Measurements from ENCODE around the gene IL1B. TPM values are rescaled to one million over a fixed set of nuclear protein-coding genes. Genes with fewer than 3 reads are reported as not detected.

Gene IL1B
- total and polyA plus RNA-seq, 2 donors (not counting 3 experiments of a cell fraction or from before 2014, with no cell fraction given) = 0.25 TPM; not detected in 1

DNA sequence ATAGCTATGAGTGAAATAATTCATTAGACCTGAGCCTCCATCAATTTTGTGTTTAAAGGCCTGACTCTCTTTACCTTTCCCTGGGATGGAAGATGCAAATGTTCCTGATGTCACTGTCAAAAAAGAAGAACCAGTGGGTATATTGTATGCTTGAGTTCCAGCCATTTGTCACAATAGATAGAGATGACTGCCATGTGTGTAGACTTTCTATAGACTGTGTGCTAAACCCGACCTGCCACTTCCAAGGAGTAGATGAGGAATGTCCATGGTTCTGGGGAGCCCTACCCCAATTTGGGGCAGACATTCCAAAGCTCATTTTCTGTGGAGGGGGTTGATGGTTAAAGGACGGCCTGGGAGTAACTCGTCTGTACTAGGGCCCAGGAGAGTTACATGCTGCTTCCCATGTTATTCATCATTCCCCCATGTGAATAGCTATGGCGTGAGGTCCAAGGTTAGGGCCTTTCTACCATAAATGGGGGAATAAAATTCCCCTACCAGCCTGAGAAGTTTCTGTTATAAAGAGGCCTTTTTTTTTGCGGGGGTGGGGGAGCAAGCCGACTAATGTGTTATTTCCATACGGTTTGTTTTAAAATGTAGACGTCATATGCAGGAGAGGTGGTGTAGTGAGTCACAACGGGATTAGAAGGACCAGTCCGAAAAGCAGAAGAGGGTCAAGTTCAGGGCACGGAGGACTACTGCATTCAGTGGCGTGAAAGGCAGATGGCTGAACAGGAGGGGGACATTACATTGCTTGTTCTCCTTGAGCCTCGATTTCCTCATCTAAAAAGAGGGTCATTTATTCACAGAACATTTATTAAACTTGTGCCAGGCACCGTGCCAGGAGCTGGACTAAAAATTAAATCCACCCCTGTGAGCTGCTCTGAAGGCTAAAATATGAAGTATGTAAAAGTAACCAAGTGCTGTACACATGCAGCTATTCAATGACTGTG lies 24.0 kb downstream of the IL1B start:
- dilution Hi-C loops (cut with MboI; ENCODE audit: extremely low pct_ligation_motif_present, low sequenced_read_pairs) = no loop called here
- ChIA-PET POLR2A (interaction anchor here (0.6 kb wide), 2 partner anchors 9 to 50 kb away, joined by 4 to 5 read pairs; no protein-coding TSS in a partner anchor), CTCF (interaction anchor here (0.6 to 3.2 kb wide), 14 partner anchors 17 to 150 kb away, joined by 3 to 25 read pairs (median 3); partner anchors contain the start of genes IL1A and IL1B)
- Histone ChIP-seq H3K36me3 (ENCODE audit: control insufficient read depth in 2 of 2, extremely low read depth in 1 of 2, insufficient read depth in 2 of 2, low read length in 2 of 2) (no peaks in the 10 kb centered on the region), H3K79me2 (ENCODE audit: control insufficient read depth, insufficient read depth, low read length) (no peaks in the 10 kb centered on the region), H3K4me1 (ENCODE audit: control insufficient read depth, extremely low read depth, insufficient read depth, low read length) (peaks cover 27% of the 10 kb centered on the region), H3K27me3 (ENCODE audit: control insufficient read depth in 2 of 2, insufficient read depth in 2 of 2, low read length in 2 of 2) (no peaks in the 10 kb centered on the region), H3K27ac (ENCODE audit: insufficient read depth, low read depth, low read length) (peak overlapping the region; percentile 97), H3K9me3 (replicated peaks; ENCODE audit: control insufficient read depth, insufficient read depth, low read length) (no peaks in the 10 kb centered on the region), H4K20me1 (replicated peaks; ENCODE audit: control insufficient read depth, extremely low read depth, insufficient read depth, low read length) (no peaks in the 10 kb centered on the region), H3K9me1 (replicated peaks; ENCODE audit: control insufficient read depth, extremely low read depth, insufficient read depth, low read length) (no peaks in the 10 kb centered on the region), H3K9ac (replicated peaks; ENCODE audit: extremely low read depth, insufficient read depth, low read length) (peak overlapping the region; percentile 66), H3K4me2 (ENCODE audit: insufficient read depth, low read length) (peak overlapping the region; percentile 57), H3K4me3 (replicated peaks in 1 of 3; ENCODE audit: insufficient read depth in 1 of 3, low read depth in 1 of 3, low read length in 3 of 3) (no peak overlapping the region), H2AFZ (ENCODE audit: low read depth, low read length) (no peak overlapping the region)
- peak; percentile 80 for FAIRE-seq
- TF ChIP-seq GATA2 (IDR thresholded peaks at IDR 0.05; ENCODE audit: insufficient read depth, insufficient read length, low read depth, low read length) = no peak
- TF ChIP-seq JUN (IDR thresholded peaks at IDR 0.05; ENCODE audit: borderline replicate concordance, insufficient read depth, insufficient read length, low read depth) = peak; percentile 47
- BruUV-seq (replicated peaks) = TSS peak; percentile 97
- DNase-seq (ENCODE audit: low read depth, low spot score) = peak; percentile 66
- intact Hi-C loops (cut with micrococcal nuclease) = loop anchor here (1.0 to 5.0 kb wide), 11 partner anchors 18 to 186 kb away; partner anchors contain the start of gene CKAP2L

DNA sequence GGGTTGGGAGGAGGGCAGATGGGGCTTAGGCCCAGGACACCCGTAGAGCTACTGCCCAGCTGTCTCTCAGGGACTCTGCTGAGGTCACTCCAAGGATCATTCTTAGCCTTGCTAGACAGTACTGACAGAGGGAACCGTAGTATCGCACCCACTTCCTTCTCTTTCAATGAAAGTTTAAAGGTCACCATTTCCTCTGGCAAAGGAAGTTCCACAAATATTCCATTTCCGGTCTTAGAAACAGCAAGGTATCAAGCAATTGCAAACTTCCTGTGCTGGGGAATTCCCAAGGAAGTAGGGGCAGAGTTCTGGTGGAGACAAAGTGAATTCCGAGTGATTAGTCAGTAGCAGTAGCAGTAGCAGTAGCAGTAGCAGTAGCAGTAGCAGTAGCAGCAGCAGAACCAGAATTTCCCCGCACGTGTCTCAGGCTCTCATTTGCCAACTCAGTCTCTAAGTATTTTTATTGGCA lies 24.7 kb downstream of the IL1B start:
- Histone ChIP-seq H3K4me1 (ENCODE audit: control insufficient read depth, extremely low read depth, insufficient read depth, low read length) (peaks cover 27% of the 10 kb centered on the region), H3K79me2 (ENCODE audit: control insufficient read depth, insufficient read depth, low read length) (no peaks in the 10 kb centered on the region), H2AFZ (ENCODE audit: low read depth, low read length) (no peak overlapping the region), H3K9ac (replicated peaks; ENCODE audit: extremely low read depth, insufficient read depth, low read length) (peak overlapping the region; percentile 63), H3K9me3 (replicated peaks; ENCODE audit: control insufficient read depth, insufficient read depth, low read length) (no peaks in the 10 kb centered on the region), H3K9me1 (replicated peaks; ENCODE audit: control insufficient read depth, extremely low read depth, insufficient read depth, low read length) (no peaks in the 10 kb centered on the region), H3K4me2 (ENCODE audit: insufficient read depth, low read length) (peak overlapping the region; percentile 41), H3K36me3 (ENCODE audit: control insufficient read depth in 2 of 2, extremely low read depth in 1 of 2, insufficient read depth in 2 of 2, low read length in 2 of 2) (no peaks in the 10 kb centered on the region), H3K27me3 (ENCODE audit: control insufficient read depth in 2 of 2, insufficient read depth in 2 of 2, low read length in 2 of 2) (no peaks in the 10 kb centered on the region), H3K27ac (ENCODE audit: insufficient read depth, low read depth, low read length) (peak overlapping the region; percentile 97), H4K20me1 (replicated peaks; ENCODE audit: control insufficient read depth, extremely low read depth, insufficient read depth, low read length) (no peaks in the 10 kb centered on the region), H3K4me3 (replicated peaks in 1 of 3; ENCODE audit: insufficient read depth in 1 of 3, low read depth in 1 of 3, low read length in 3 of 3) (no peak overlapping the region)
- FAIRE-seq (peak; percentile 98), DNase-seq (ENCODE audit: low read depth, low spot score) (peak; percentile 99)
- peak; percentile 91 for TF ChIP-seq JUN (IDR thresholded peaks at IDR 0.05; ENCODE audit: borderline replicate concordance, insufficient read depth, insufficient read length, low read depth)
- TF ChIP-seq FOS (IDR thresholded peaks at IDR 0.05; ENCODE audit: borderline replicate concordance, insufficient read depth, low read length) = peak; percentile 91
- TF ChIP-seq MYC (IDR thresholded peaks at IDR 0.05; ENCODE audit: low read depth, low read length) = peak; percentile 75
- TF ChIP-seq, protein P1, sequence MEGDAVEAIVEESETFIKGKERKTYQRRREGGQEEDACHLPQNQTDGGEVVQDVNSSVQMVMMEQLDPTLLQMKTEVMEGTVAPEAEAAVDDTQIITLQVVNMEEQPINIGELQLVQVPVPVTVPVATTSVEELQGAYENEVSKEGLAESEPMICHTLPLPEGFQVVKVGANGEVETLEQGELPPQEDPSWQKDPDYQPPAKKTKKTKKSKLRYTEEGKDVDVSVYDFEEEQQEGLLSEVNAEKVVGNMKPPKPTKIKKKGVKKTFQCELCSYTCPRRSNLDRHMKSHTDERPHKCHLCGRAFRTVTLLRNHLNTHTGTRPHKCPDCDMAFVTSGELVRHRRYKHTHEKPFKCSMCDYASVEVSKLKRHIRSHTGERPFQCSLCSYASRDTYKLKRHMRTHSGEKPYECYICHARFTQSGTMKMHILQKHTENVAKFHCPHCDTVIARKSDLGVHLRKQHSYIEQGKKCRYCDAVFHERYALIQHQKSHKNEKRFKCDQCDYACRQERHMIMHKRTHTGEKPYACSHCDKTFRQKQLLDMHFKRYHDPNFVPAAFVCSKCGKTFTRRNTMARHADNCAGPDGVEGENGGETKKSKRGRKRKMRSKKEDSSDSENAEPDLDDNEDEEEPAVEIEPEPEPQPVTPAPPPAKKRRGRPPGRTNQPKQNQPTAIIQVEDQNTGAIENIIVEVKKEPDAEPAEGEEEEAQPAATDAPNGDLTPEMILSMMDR (IDR thresholded peaks at IDR 0.05; ENCODE audit: extremely low read depth in 1 of 2, insufficient read depth in 1 of 2, low read depth in 1 of 2, low read length in 2 of 2) = no peak
- TF ChIP-seq POLR2A (IDR thresholded peaks at IDR 0.05; ENCODE audit: low read depth, low read length) = peak; percentile 83
- no peak for TF ChIP-seq EZH2 (IDR thresholded peaks at IDR 0.05; ENCODE audit: borderline replicate concordance, low read depth, low read length, severe bottlenecking)
- TF ChIP-seq POLR2AphosphoS5 (IDR thresholded peaks at IDR 0.05; ENCODE audit: insufficient read depth, low read depth, low read length) = peak; percentile 98
- peak; percentile 96 for TF ChIP-seq GATA2 (IDR thresholded peaks at IDR 0.05; ENCODE audit: insufficient read depth, insufficient read length, low read depth, low read length)
- TF ChIP-seq, protein P2, sequence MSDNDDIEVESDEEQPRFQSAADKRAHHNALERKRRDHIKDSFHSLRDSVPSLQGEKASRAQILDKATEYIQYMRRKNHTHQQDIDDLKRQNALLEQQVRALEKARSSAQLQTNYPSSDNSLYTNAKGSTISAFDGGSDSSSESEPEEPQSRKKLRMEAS (IDR thresholded peaks at IDR 0.05; ENCODE audit: insufficient read depth, insufficient read length) = peak; percentile 76
- dilution Hi-C loops (cut with MboI; ENCODE audit: extremely low pct_ligation_motif_present, low sequenced_read_pairs) (no loop called here), intact Hi-C loops (cut with micrococcal nuclease) (loop anchor here (1.0 to 5.0 kb wide), 11 partner anchors 18 to 186 kb away; partner anchors contain the start of gene CKAP2L)
- POLR2A ChIA-PET = interaction anchor here (0.6 to 1.1 kb wide), 3 partner anchors 9 to 49 kb away, joined by 3 to 5 read pairs (median 4); no protein-coding TSS in a partner anchor
- CTCF ChIA-PET = interaction anchor here (0.6 to 3.2 kb wide), 13 partner anchors 18 to 147 kb away, joined by 3 to 25 read pairs (median 4); partner anchors contain the start of genes IL1A and IL1B
- no TSS peak for BruUV-seq (replicated peaks)
